Right lobe of liver (tissue), 4 donors: Measurements from ENCODE around the gene MON1A.

ENCODE experiments used
- CTCF ChIP-seq, 4 donors: fragments of 200-600 bp in 3 of 4; fragments of 450-650 bp in 1 of 4; IDR thresholded peaks; one replicate each; pipeline versions ENCODE4 v1.5.1 to v1.8.0; 2016 to 2022; ENCODE audit warnings: antibody characterized with exemption in 4 of 4, mild to moderate bottlenecking in 2 of 4
- POLR2A ChIP-seq: fragments of 450-650 bp; IDR thresholded peaks from one replicate; pipeline ENCODE4 v1.6.1; 2017; ENCODE audit warnings: antibody characterized with exemption, mild to moderate bottlenecking
- donor health status: DM: no; HTN: no; CAD: no.
- donor health status: DM: no; HTN: no; CAD: no.
- donor health status: DM: no; HTN: yes; CAD: no.

GRCh38 chr3:49898991-49899390 is 30.6 kb downstream of the MON1A start:
- TF ChIP-seq CTCF (IDR thresholded peaks at IDR 0.05) (no peak), POLR2A (no peak)
